Spleen (tissue), 11 donors: ENCODE data around the gene PEPD. TPM values are rescaled to one million over a fixed set of nuclear protein-coding genes. Genes with fewer than 3 reads are reported as not detected.

Experiments
- DNase-seq: peaks from one replicate; pipeline ENCODE4 v3.0.0-alpha.2; 2020
- H3K27ac ChIP-seq, 8 donors: fragments of 200-600 bp; sonication (generic) in 7 of 8; 1 replicate in 4 of 8; 2 replicates in 4 of 8; pipeline versions ENCODE4 v1.5.0 to v1.8.0; 2016 to 2021; ENCODE audit warnings: inconsistent platforms in 4 of 8, mild to moderate bottlenecking in 4 of 8, moderate library complexity in 1 of 8
- H3K27me3 ChIP-seq, 7 donors: fragments of 200-600 bp; sonication (generic) in 6 of 7; replicated peaks in 1 of 7; 1 replicate in 4 of 7; 2 replicates in 3 of 7; pipeline versions ENCODE4 v1.5.0 to v1.8.0; 2016 to 2021; ENCODE audit warnings: inconsistent platforms in 3 of 7, mild to moderate bottlenecking in 1 of 7
- H3K36me3 ChIP-seq, 6 donors: fragments of 200-600 bp; sonication (generic) in 5 of 6; 1 replicate in 4 of 6; 2 replicates in 2 of 6; pipeline versions ENCODE4 v1.5.0 to v1.8.0; 2016 to 2021; ENCODE audit warnings: inconsistent platforms in 2 of 6
- H3K4me1 ChIP-seq, 6 donors: fragments of 200-600 bp; sonication (generic) in 5 of 6; 1 replicate in 3 of 6; 2 replicates in 3 of 6; pipeline versions ENCODE4 v1.5.0 to v1.8.0; 2016 to 2021; ENCODE audit warnings: inconsistent platforms in 3 of 6
- H3K4me3 ChIP-seq, 8 donors: fragments of 200-600 bp; sonication (generic) in 7 of 8; 1 replicate in 4 of 8; 2 replicates in 4 of 8; pipeline versions ENCODE4 v1.5.0 to v1.8.0; 2016 to 2021; ENCODE audit warnings: inconsistent platforms in 4 of 8, mild to moderate bottlenecking in 4 of 8, moderate library complexity in 2 of 8
- H3K9me3 ChIP-seq, 8 donors: fragments of 200-600 bp; sonication (generic) in 7 of 8; 1 replicate in 4 of 8; 2 replicates in 4 of 8; pipeline versions ENCODE4 v1.5.0 to v1.8.0; 2016 to 2021; ENCODE audit warnings: inconsistent platforms in 4 of 8
- POLR2A ChIP-seq, 3 donors: fragments of 450-650 bp; IDR thresholded peaks; one replicate each; pipeline ENCODE4 v1.5.1; 2017; ENCODE audit warnings: antibody characterized with exemption in 3 of 3, mild to moderate bottlenecking in 1 of 3
- POLR2AphosphoS5 ChIP-seq, 3 donors: sonication (generic); formaldehyde crosslinking; IDR thresholded peaks; one replicate each; pipeline ENCODE4 v1.5.1; 2017; ENCODE audit warnings: antibody characterized with exemption in 3 of 3
- WGBS, 5 donors: extraction: QIAGEN DNeasy Blood & Tissue Kit in 3 of 5; methylation state at CpG; one replicate each; pipeline versions ENCODE4 v1.1.5 to v1.1.7; 2013 to 2018; 5-methylcytosine and 5-hydroxymethylcytosine counted together
- intact Hi-C: fragments of 100-400 bp; cut with DNase I; formaldehyde crosslinking; loops from one replicate; pipeline ENCODE4 v1.15.0; 2023; ENCODE audit warnings: low total_unique reads
- polyA plus RNA-seq, 3 donors: library from polyadenylated mRNA; stranded (reverse); fragments of 200-250 nt; gene quantifications; one replicate each; pipeline ENCODE4 v1.2.1, GENCODE V29; 2013
- total RNA-seq, 7 donors: library from RNA; depleted of rRNA in 3 of 7; stranded (reverse); fragments of >200 nt in 3 of 7; fragmentation: NEBNext Ultra II Directional in 4 of 7; extraction: Animal tissue kit (Norgen Biotek cat#: 25700) in 4 of 7; gene quantifications; one replicate each; pipeline versions ENCODE4 v1.1.0 to v1.2.1, GENCODE V29; 2016 to 2021
- TF ChIP-seq, protein P1 (sequence below), 11 experiments: fragments of 200-600 bp in 7 of 11; fragments of 450-650 bp in 4 of 11; sonication (generic) in 4 of 11; IDR thresholded peaks in 8 of 11; conservative IDR thresholded peaks in 3 of 11; 1 replicate in 7 of 11; 2 replicates in 4 of 11; pipeline versions ENCODE4 v1.4.0 to v1.8.0; 2016 to 2021; ENCODE audit warnings: antibody characterized with exemption in 11 of 11, inconsistent platforms in 4 of 11, mild to moderate bottlenecking in 1 of 11
- donor health status: healthy with polysubstance abuse.
- donor health status: DM: no; HTN: no; CAD: no; lungs with moderate emphysema.
- donor health status: DM: no; HTN: no; CAD: no.
- donor health status: Bipolar disorder and iron deficiency.
- donor health status: healthy.
- donor health status: DM: no; HTN: no; CAD: no.
- donor health status: DM: yes; HTN: yes; CAD: no.

The PEPD gene
- total and polyA plus RNA-seq, 10 donors, result 38.4 to 98.3 (median 69.8) TPM

- no peak overlapping the region for H3K4me3 ChIP-seq
- 93 to 97% (median 94%) methylated on average over 12 to 13 of the region's 13 CpGs for WGBS, 5 donors
- H3K36me3 ChIP-seq, result peaks cover 0 to 58% (median 26%) of the 10 kb centered on the region in 6 donors
- intact Hi-C loops, result no loop called here
- H3K27me3 ChIP-seq, result no peaks in the 10 kb centered on the region
- H3K9me3 ChIP-seq, result no peaks in the 10 kb centered on the region
- peaks cover 0 to 34% (median 19%) of the 10 kb centered on the region in 6 donors for H3K4me1 ChIP-seq
- TF ChIP-seq, protein P1, sequence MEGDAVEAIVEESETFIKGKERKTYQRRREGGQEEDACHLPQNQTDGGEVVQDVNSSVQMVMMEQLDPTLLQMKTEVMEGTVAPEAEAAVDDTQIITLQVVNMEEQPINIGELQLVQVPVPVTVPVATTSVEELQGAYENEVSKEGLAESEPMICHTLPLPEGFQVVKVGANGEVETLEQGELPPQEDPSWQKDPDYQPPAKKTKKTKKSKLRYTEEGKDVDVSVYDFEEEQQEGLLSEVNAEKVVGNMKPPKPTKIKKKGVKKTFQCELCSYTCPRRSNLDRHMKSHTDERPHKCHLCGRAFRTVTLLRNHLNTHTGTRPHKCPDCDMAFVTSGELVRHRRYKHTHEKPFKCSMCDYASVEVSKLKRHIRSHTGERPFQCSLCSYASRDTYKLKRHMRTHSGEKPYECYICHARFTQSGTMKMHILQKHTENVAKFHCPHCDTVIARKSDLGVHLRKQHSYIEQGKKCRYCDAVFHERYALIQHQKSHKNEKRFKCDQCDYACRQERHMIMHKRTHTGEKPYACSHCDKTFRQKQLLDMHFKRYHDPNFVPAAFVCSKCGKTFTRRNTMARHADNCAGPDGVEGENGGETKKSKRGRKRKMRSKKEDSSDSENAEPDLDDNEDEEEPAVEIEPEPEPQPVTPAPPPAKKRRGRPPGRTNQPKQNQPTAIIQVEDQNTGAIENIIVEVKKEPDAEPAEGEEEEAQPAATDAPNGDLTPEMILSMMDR (IDR thresholded peaks at IDR 0.05 in 8 of 11, conservative IDR thresholded peaks at IDR 0.05 in 3 of 11), result no peak
- H3K27ac ChIP-seq, result no peak overlapping the region
- DNase-seq, result no peak
Measured at GRCh38 chr19:33511346-33511745, 10.2 kb downstream of the PEPD start.

DNA sequence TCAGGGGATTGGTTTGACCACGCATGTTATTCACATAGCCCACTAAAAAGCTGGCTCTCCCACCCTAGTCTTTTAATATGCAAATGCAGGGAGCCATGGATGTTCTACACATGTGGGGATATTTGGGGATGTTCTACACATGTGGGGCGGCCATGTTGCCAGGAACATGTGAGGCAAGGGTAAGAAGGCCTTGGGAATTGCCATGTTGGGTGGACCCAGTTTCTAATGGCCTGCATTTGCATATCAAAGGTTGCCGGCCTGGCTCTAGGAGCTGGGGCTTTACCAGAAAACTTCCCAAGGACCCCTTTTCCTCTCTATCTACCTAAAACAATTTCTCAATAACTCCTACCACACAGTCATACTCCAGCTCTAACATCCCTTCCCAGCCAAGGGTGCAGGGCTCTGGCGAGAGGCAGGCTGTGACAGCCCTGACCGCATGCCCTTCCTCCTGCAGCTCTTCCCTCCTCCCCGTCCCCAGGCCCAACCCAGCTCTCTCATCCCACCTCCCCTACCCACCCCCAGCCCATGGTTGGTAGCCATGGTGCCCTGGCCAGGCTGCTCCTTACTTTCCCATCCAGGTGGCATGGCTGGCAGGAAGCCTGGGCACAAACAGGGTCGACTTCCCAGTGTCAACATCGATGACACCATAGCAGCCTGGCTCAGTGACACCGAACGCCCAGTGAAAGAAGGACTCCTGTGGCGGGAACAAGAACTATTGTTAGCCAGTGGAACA lies 11.0 kb downstream of the PEPD start:
- intact Hi-C loops, result no loop called here
- WGBS, 5 donors, result 84 to 97% (median 89%) methylated on average over 9 to 11 of the region's 11 CpGs
- H3K9me3 ChIP-seq, result no peaks in the 10 kb centered on the region
- DNase-seq, result no peak
- no peak overlapping the region for H3K27ac ChIP-seq
- peaks cover 0 to 58% (median 26%) of the 10 kb centered on the region in 6 donors for H3K36me3 ChIP-seq
- TF ChIP-seq, protein P1 (IDR thresholded peaks at IDR 0.05 in 8 of 11, conservative IDR thresholded peaks at IDR 0.05 in 3 of 11), result no peak
- TF ChIP-seq POLR2AphosphoS5 (IDR thresholded peaks at IDR 0.05) (no peak), POLR2A (IDR thresholded peaks at IDR 0.05) (no peak)
- peaks cover 0 to 27% (median 16%) of the 10 kb centered on the region in 6 donors for H3K4me1 ChIP-seq
- no peak overlapping the region for H3K4me3 ChIP-seq
- H3K27me3 ChIP-seq, result no peaks in the 10 kb centered on the region

GRCh38 chr19:33509774-33510173 lies 11.8 kb downstream of the PEPD start:
- peaks cover 0 to 64% (median 26%) of the 10 kb centered on the region in 6 donors for H3K36me3 ChIP-seq
- no peaks in the 10 kb centered on the region for H3K9me3 ChIP-seq
- no peak overlapping the region for H3K4me3 ChIP-seq
- no peak for TF ChIP-seq POLR2A (IDR thresholded peaks at IDR 0.05)
- peaks cover 0 to 19% (median 9%) of the 10 kb centered on the region in 6 donors for H3K4me1 ChIP-seq
- DNase-seq, result peak; percentile 55
- WGBS, 5 donors, result 93 to 97% (median 94%) methylated on average over 8 to 15 of the region's 15 CpGs
- no peaks in the 10 kb centered on the region for H3K27me3 ChIP-seq
- H3K27ac ChIP-seq, result no peak overlapping the region
- intact Hi-C loops, result no loop called here

DNA sequence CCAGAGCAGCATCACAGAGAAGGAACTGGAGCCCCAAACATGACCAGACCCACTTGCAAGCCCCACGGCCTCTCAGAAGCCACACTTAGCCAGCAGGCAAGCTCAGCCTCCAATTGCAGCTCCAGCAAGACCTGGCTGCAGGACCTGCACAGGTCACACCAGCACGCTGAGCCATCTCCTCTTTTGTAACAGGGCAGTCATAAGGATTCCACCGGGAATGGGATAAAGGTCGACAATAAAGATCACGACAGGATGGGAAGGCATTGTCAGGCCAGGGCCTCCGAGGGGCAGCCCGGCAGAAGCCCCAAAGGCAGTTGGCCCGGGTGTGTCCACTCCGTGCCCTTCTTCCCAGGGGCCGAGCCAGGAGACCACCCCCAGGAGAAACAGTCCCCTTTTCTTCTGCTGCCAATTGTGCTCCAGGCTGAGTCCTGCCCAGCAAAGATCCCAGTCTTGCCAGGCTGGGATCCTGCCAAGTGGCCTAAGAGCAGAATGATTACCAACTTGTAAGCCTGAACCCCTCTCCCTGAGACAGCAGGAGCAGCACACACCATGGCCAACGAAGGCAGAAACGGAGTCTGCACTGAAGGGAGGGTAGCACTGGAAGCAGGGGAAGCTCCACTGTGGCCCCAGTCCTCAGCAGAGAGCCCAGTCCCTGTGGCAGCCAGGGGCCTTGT lies 12.5 kb downstream of the PEPD start:
- peaks cover 0 to 15% (median 5%) of the 10 kb centered on the region in 6 donors for H3K4me1 ChIP-seq
- H3K27me3 ChIP-seq, result no peaks in the 10 kb centered on the region
- TF ChIP-seq POLR2AphosphoS5 (IDR thresholded peaks at IDR 0.05) (no peak), POLR2A (IDR thresholded peaks at IDR 0.05) (no peak)
- TF ChIP-seq, protein P1 (IDR thresholded peaks at IDR 0.05 in 8 of 11, conservative IDR thresholded peaks at IDR 0.05 in 3 of 11), result no peak
- WGBS, 5 donors, result 91 to 96% (median 92%) methylated on average over 12 of the region's 12 CpGs
- H3K36me3 ChIP-seq, result peaks cover 0 to 66% (median 26%) of the 10 kb centered on the region in 6 donors
- H3K9me3 ChIP-seq, result no peaks in the 10 kb centered on the region
- DNase-seq, result no peak
- intact Hi-C loops, result no loop called here
- no peak overlapping the region for H3K27ac ChIP-seq
- no peak overlapping the region for H3K4me3 ChIP-seq
